ENCODE data around the gene MEGF10.

- no peak for TF ChIP-seq CTCF (IDR thresholded peaks at IDR 0.05; ENCODE audit: borderline replicate concordance, extremely low read depth, low read length, poor library complexity, severe bottlenecking)
- TF ChIP-seq EZH2 (IDR thresholded peaks at IDR 0.05; ENCODE audit: borderline replicate concordance, low read depth, low read length, severe bottlenecking) = no peak
Measured at GRCh38 chr5:127337876-127338275, 47.3 kb downstream of the MEGF10 start.
